D341Med (cell line): Measurements from ENCODE around the gene SF3A2.

Experiments
- DNase-seq: peaks from one replicate; pipeline ENCODE4 v3.0.0; 2012; ENCODE audit warnings: low spot score

Gene SF3A2

GRCh38 chr19:2226840-2227360 is 9.7 kb upstream of the SF3A2 start:
- no peak for DNase-seq

DNA sequence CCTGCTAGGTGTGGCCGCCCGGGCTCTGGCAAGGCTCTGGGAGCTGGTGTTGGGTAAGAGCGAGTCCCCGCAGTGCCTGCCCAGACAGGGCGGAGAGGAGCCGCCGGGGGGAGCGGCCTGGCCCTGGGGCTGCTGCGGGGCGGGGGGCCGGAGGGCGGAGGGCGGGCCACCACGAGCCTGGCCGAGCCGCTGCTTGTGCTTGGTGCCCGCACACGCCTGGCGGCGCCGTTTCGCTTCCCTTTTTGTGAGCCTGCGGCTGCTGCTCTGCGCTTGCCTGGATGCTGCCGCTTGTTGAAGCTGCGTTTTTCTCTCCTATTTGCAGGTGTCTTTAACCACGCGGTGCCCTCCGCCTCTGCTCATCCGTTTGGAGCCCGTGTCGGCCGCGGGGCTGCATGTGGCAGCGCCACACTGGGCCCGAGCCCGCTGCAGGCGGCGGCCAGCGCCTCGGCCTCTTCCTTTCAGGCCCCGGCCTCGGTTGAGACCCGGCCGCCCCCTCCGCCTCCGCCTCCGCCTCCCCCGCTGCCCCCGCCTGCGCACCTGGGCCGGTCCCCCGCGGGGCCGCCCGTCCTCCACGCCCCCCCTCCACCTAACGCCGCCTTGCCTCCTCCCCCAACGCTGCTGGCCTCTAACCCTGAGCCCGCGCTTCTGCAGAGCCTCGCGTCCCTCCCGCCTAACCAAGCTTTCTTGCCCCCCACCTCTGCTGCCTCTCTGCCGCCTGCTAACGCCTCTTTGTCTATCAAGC is 9.0 kb upstream of the SF3A2 start:
- DNase-seq: no peak

- DNase-seq: no peak
Observed at GRCh38 chr19:2228157-2229030, 8.2 kb upstream of the SF3A2 start.

DNA sequence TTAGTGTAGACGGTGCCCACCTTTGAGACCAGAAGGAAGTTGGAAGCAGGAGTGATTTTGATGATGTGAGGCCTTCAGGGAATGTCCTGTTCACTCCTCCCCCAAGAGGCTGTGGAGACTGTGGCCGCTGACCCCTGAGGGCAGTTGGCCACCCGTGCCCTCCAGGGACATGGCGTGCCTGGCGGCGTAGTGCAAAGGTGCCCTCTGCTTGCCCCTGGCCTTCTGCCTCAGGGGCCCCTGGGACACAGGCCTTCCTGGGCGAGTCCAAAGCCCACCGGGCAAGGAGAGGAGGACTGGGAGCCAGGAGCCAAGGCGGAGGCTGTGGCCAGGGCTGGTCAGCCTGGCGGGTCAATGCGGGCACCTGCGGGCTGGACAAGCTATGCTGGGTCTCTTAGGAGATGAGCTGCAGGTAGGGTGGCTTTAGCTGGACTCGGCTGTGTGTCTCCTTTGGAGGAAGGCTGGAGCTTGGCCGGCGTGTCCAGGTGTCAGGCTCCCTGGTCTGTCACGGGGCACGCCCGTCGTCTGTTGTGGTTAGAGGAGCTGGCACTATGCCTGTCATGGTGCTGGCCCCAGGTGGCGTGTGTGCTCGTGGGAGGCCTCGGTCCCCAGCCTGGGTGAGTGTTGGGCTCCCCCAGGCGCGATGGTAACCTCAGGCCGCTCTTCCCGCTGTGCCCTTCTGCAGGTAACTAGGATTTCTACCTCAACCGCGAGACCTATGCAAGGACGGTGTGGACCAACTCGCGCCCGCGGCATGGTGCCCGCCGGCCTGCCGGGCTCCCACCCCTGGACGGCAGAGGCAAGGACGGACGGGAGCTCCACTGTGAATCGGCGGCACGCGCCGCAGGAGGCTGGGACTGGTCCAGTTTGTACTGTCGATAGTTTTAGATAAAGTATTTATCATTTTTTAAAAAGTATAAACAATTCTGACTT is 7.3 kb upstream of the SF3A2 start:
- no peak for DNase-seq

DNA sequence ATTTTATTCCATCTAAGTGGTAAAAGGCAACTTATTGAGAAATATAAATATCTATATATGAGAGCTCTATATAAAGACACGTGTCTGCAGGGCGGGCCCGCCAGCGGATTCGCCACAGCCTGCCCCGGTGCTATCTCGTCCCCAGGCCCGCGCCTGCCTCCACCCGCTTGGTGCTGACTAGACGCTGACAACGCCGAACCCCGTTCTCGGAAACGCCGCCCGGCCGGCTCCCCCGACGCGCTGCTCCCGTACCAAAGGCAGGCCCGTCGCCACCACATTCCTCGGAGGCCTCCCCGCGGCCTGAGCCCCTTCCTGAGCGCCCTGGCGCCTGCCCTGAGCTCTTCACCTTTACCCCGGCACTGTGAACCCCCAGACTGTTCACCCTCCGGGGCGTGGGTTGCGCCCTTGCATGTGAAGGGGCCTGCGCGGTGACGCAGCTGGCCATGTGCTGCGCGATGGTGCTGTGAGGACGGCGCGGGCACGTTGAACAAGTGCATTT is 6.5 kb upstream of the SF3A2 start:
- DNase-seq: no peak

GRCh38 chr19:2230807-2231533 is 5.7 kb upstream of the SF3A2 start:
- no peak for DNase-seq

DNA sequence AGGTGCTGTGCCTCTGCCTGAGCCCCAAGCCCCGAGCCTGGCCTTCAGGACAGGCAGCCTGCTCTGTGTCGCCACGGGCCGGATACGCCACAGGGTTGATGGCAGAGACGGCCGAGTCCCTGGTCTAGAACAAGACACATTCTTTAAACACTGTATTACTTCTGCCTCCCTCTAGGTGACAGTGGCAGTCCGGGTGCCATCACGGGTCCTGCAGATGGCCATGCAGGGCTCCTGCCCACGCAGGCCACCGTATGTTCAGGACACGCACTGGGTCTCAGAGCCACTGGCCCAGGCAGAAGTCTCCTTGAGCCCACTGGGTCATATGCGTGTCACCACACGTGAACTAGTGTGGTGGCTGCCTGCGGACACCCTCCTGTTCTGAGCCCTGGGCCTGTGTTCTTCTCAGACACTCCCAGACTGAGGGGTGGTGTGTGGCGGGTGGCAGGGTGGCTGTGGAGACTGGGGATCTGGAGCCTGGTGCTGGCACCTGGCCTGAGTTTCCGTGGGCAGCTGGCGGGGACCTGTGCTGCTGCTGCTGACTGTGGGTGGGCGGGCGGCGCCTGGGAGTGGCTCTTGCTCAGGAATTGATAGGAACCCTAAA is 4.9 kb upstream of the SF3A2 start:
- DNase-seq: no peak

DNA sequence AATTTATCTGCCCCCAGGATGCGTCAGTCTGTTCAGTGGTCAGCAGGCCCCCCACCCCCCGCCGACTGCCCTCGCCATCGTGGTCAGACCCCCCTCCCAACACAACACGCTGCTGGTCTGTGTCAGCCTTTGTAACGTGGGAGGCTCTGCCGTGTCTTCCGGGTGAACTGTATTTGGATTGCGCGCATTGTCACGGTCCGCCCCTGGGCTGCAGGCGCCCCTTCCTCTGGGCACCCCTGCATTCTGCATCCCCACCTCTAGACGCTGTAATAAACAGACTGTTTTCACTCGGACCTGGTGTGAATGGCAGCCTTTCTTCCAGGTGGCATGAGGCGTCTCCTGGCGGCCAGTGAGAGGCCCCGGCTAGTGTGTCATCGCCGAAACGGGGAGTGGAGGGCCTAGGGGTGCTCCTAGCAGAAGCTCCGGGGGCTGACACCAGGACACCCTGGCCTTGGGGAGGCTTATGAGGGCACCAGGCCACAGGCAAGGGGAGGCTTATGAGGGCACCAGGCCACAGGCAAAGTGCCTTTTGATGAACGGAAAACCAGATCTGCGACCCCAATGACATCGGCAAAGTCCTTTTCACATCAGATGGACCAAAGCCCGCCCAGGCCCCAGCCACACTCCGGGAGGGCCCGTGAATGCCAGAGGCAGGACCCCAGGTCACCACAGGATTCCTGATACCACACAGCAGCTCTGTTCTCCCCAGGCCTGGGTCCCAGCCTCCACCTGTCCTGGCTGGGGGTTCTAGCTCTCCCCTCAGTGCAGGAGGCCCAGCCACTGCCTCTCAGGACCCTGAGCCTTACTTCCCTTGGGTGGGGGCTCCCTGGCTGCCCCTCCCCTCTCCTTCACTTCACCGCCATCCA is 4.1 kb upstream of the SF3A2 start:
- no peak for DNase-seq

DNA sequence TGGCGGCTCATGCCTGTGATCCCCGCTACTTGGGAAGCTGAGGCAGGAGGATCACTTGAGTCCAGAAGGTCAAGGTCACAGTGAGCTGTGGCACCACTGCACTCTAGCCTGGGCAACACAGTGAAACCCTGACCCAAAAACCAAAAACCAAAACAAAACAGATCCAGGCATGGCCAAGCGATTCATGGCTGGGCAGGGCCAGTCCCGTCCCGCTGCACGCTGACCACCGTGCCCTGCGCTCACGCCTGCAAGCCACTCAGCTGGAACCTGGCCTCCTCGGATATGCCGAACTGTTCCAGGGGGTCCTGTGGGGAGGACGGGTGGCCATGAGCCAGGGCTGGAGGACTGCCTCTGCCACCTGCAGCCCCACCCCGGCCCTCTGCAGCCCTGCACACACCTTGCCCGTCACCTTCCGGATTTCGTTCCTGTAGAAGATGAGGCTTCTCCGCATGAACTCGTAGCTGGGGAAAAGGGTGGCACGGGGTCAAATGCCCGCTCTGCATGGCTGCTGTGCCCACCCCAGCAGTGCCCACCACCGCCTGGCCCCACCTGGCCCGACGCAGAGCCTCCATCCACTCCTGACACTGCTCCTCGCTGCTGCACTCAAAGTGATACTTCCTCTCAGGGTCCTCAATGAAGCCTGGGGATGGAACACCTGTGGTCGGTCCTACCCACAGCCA is 2.9 kb upstream of the SF3A2 start:
- no peak for DNase-seq

- DNase-seq: no peak
Observed at GRCh38 chr19:2234996-2235380, 1.6 kb upstream of the SF3A2 start.

- no peak for DNase-seq
Observed at GRCh38 chr19:2235381-2236063, 1.1 kb upstream of the SF3A2 start.

DNA sequence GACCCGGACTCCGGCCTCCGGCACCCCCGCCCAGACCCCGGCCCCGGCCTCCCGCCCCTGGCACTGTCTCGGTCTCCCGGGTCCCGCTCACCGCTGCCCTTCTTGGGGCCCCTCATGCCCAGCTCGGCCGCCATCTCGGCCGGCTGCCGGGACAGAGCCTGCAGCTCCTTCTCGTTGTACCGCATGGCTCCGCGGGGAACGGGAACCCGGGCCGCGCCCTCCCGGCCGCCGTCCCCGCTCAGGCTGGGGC is 635 bp upstream of the SF3A2 start:
- no peak for DNase-seq

GRCh38 chr19:2237051-2237868 is 636 bp downstream of the SF3A2 start:
- no peak for DNase-seq

- no peak for DNase-seq
Observed at GRCh38 chr19:2237869-2238153, 1.2 kb downstream of the SF3A2 start.

DNA sequence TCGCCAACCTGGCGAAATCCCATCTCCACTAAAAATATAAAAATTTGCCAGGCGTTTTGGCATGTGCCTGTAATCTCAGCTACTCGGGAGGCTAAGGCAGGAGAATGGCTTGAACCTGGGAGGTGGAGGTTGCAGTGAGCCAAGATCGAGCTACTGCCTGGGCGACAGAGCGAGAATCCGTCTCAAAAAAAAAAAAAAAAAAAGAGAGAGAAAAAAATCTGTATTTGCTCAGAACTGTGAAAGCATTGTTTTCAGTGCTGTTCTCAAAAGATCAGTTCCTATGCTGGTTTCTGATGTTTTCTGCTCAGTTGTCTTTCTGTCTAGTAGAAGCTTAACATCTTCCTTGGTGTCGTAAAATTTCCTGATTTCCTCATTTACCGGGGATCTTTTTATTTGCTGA is 2.5 kb downstream of the SF3A2 start:
- no peak for DNase-seq

GRCh38 chr19:2239771-2240770 is 3.4 kb downstream of the SF3A2 start:
- DNase-seq: no peak
